ENCODE results near the gene ZBTB9. TPM values are rescaled to one million over a fixed set of nuclear protein-coding genes. Genes with fewer than 3 reads are reported as not detected.

Gene ZBTB9
- total RNA-seq, 1 donor from 2014 or later, result 5.8 TPM

GRCh38 chr6:33433001-33433543, 21.3 kb upstream of the ZBTB9 start:
- DNase-seq (ENCODE audit: low read depth in 2 of 2), result no peak

DNA sequence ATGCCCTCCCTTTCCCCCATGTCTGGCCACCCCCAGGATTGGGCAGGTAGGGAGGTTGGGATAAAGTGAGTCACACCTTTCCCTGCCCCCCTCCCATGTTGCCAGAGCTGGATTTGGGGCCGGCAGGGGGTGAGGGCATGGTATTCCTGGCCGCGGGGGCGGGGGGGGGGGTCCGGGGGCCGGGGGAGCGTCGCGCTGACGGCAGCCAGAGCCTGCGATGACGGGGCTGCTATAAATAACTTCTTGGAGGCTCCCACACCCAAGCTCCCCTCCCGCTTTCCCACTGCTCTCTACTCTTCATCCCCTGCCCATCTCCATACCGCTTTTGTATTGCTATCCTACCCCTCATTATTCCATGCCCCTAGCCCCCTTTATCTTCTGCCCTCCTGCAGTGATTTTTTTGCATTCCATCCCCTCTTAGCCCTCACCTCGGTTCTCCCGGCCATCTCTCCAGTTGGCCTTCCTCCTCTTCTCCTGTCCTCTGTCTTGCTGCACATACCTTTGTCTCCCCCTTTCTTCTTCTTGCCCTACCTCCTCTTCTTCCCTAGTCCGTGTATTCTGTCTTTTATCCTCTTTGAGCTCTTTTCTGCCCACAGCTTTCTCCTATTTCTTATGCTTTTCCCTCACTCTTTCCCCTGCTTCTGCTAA, 20.7 kb upstream of the ZBTB9 start:
- DNase-seq (ENCODE audit: low read depth in 2 of 2), result no peak

GRCh38 chr6:33434961-33435360, 19.4 kb upstream of the ZBTB9 start:
- DNase-seq (ENCODE audit: low read depth in 2 of 2), result no peak

- DNase-seq (ENCODE audit: low read depth in 2 of 2), result no peak
Measured at GRCh38 chr6:33437666-33438065, 16.7 kb upstream of the ZBTB9 start.

DNA sequence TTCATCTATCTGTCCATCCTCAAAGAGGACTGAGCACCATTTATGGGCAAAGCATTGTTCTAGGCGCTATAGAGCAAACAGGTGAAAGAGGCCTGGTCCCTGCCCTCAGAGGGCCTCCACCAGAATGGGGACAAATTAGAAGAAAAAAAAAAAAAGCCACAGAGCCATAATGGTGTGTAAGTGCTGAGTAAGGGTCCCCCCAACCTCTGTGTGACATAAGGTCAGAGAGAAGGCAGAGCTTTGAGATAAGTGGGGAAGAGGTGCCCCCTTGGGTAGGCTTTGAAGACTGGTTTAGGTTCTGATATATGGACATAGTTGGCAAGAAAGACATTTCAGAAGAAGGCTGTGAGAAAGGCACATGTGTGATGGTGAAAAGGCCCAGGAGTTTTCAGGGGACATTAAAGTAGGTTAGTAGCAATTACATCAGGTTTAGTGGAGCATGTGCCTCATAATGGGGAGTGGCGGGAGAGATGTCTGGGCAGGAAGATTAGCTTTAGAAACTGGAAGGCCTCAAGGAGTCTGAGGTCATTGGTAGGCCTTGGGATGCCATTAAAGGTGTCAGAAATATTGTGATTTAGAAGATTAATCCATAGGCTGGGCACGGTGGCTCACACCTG, 15.3 kb upstream of the ZBTB9 start:
- no peak for DNase-seq (ENCODE audit: low read depth in 2 of 2)

DNA sequence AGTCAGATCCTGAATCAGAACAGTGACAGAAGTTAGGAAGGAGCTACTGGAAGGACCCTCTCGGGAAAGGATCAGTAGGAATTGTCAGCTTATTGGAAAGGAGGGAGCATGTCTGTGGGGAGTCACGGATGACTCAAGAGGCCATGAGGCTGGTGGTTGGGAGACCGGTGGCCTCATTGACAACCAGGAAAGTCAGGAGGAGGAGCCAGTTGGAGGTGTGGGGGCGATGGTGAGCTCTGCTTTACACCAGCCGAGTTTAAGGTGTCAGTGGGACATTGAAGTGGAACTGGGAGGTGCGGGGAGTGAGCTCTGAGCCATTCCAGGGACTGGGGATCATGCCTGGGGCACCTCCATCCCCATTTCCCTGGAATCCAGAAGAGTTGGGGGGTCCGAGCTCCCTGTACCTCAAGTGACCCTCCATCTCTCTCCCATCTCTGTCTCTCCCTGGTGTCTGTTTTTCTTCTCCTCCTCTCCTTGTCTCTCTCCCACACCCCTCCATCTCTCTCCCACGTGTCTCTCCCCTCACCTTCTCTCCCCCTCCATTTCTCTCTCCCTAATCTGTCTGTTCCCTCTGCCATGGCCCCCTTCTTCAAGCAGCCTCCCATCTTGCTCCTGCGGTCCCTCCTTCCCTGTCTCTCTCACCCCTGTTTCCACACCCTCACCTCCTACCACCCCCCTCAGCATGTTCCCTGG, 14.3 kb upstream of the ZBTB9 start:
- DNase-seq (ENCODE audit: low read depth in 2 of 2), result no peak

DNA sequence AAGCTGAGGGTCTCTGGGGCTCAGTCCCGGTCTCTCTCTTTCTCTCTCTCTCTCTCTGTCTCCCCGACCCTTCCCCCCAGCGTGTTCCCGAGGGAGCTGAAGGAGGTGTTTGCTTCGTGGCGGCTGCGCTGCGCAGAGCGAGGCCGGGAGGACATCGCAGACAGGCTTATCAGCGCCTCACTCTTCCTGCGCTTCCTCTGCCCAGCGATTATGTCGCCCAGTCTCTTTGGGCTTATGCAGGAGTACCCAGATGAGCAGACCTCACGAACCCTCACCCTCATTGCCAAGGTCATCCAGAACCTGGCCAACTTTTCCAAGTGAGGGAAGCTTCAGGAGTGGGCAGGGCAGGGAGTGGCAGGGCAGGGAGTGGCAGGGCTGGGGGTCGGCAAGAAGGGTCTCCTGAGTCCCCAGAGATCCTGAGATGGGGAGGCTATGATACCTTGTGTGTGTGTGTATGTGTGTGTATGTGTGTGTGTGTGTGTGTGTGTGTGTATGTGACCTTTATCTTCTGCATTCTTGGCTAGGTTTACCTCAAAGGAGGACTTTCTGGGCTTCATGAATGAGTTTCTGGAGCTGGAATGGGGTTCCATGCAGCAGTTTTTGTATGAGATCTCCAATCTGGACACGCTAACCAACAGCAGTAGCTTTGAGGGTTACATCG, 13.6 kb upstream of the ZBTB9 start:
- DNase-seq (ENCODE audit: low read depth in 2 of 2), result no peak

DNA sequence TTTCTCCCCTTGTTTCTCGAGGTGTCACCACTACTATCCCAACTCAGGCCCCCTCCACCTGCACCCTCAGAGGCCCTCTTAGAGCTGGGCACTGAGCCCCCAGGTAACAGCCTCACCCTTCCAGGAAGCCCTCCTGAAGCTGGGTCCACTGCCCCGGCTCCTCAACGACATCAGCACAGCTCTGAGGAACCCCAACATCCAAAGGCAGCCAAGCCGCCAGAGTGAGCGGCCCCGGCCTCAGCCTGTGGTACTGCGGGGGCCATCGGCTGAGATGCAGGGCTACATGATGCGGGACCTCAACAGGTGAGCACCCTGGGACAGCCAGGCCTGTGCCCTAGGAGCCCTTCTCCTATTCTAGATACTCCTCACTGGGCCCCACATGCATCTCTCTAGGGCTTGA, 12.9 kb upstream of the ZBTB9 start:
- DNase-seq (ENCODE audit: low read depth in 2 of 2), result no peak

DNA sequence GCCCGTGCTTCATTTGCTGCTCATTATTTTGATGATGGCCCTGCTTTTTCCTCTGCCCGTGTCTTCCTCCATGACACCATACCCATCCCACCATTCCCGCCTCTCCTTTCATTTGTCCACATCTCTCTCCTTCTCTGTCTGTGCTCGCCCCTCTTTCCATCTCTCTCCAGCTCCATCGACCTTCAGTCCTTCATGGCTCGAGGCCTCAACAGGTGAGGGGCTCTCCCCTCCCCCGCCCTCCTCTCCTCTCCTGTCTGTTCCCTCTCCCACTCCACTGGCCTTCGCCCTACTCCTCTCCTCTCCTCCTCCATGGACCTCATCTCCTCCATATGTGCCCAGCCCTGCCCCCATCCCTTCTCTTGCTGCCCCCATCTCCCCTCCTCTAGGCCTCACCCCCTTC, 12.1 kb upstream of the ZBTB9 start:
- DNase-seq (ENCODE audit: low read depth in 2 of 2), result no peak

- DNase-seq (ENCODE audit: low read depth in 2 of 2), result no peak
Measured at GRCh38 chr6:33443025-33443424, 11.4 kb upstream of the ZBTB9 start.

DNA sequence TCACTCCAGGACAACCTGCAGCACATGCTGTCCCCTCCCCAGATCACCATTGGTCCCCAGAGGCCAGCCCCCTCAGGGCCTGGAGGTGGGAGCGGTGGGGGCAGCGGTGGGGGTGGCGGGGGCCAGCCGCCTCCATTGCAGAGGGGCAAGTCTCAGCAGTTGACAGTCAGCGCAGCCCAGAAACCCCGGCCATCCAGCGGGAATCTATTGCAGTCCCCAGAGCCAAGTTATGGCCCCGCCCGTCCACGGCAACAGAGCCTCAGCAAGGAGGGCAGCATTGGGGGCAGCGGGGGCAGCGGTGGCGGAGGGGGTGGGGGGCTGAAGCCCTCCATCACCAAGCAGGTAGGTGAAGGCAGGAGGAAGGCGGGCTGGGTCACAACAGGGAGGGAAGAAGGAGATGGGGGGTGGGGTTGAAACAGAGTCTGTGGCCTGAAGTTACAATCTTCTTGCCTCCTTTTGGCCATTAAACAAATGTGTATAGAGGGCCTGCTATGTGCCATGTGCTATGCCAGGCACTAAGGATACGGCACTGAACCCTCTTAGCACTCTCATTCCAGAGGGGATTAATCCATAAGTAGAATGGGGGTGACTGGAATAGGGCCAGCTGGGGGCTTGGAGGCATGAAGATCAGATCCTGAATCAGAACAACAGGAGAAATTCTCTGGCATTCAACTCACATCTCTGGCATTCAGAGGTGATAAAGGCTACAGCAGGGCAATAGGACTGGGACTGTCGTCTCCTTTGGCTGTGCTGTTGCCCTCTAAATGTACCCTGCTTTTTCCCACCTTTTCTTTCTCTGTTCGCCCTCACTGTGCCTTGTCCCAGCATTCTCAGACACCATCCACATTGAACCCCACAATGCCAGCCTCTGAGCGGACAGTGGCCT, 10.5 kb upstream of the ZBTB9 start:
- DNase-seq (ENCODE audit: low read depth in 2 of 2), result no peak

DNA sequence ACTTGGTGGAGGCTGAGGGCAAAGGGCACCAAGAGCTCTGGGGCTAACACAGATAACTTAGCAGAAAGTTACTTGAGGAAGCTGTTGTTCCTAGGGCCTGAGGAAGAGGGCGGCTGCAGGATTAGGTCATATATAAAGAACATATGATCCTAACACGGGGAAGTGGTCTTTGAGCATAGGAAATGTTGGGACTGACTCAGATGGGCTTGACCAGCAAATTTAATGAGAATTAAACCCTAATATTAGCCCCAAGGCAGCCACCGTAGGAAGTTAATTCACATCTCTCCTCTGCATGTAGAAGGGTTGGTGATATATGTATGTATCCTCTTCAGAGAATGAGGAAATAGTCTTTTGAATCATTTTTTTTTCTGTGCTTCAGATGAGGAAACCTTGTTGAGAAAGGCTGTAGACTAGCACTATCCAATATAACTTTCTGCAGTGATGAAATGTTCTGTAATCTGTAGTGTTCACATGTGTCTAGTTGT, 9.2 kb upstream of the ZBTB9 start:
- DNase-seq (ENCODE audit: low read depth in 2 of 2), result no peak

- no peak for DNase-seq (ENCODE audit: low read depth in 2 of 2)
Measured at GRCh38 chr6:33446356-33446755, 8.0 kb upstream of the ZBTB9 start.

DNA sequence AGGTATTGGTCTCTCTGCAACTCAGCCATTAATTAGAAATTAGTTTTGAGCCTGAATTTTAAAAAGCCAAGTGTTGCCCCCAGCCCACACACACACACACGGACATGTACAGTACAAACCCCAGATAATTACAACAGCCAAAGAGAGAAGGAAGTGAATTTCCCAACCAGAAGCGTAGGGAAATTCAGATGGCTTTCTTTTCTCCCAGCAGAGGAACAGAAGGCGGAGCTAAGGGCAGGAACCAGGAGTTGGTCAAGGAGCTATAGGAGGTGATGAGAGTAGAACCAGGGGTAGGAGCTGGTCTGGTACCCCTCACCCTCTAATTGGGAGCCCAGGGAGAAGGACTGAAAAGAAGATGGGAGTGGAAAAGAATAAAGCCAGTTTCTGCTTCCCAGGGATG, 3.9 kb upstream of the ZBTB9 start:
- no peak for DNase-seq (ENCODE audit: low read depth in 2 of 2)

- DNase-seq (ENCODE audit: low read depth in 2 of 2), result no peak
Measured at GRCh38 chr6:33451606-33452005, 2.8 kb upstream of the ZBTB9 start.

DNA sequence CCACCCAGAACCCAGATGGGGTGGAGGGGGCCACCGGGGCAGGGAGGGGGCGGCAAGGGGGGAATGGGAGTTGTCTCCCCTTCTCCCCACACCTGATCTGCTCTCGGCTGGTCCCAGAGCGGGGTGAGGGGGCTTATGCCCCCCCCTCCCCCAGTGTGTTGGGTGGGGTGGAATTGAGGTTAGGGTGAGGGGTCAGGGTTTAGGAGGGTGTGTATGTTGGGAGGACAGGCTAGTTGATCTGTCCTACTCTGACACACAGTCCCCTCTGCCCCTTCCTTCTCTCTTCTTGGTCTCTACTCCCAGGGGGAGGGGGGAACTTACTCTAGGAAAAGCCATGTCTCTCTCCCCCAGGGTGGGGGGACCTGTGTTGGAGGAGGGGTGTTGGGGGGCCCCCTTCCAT, 1.9 kb upstream of the ZBTB9 start:
- DNase-seq (ENCODE audit: low read depth in 2 of 2), result no peak

DNA sequence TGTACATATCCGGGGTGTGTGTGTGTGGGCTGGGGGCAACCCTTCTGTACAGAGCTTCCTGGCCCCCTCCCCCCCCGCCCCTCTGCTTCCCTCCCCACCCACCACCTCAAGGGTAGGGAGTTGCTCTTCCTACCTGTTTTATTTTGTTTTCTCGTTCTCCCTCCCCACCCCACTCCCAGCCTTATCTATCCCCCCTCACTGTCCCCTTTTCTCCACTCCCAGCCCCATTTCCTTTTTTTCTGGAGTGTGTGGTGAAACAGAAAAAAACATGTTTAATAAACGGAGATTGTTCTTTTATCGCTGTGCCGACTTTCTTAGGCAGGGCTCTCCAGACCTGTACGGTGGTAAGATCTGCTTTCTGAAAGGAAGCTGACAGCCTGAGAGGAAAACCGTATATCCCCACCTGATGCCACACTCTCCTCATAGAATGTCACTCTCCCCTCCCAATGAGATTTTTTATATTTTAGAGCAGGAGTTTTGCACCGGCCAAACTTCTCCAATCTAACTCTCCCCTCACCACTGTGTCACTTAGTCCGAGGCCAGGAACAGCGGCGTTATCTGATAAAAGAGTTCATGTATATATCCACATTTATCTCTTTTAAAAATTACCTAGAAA, 875 bp upstream of the ZBTB9 start:
- DNase-seq (ENCODE audit: low read depth in 2 of 2), result no peak

GRCh38 chr6:33455051-33455450, 675 bp downstream of the ZBTB9 start:
- no peak for DNase-seq (ENCODE audit: low read depth in 2 of 2)

DNA sequence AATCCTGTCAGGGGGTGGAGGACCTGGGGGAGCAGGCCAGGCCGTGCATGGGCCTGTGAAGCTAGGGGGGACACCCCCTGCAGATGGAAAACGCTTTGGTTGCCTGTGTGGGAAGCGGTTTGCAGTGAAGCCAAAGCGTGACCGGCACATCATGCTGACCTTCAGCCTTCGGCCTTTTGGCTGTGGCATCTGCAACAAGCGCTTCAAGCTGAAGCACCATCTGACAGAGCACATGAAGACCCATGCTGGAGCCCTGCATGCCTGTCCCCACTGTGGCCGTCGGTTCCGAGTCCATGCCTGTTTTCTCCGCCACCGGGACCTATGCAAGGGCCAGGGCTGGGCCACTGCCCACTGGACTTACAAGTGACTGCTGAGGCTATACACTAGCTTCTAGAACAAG, 1.8 kb downstream of the ZBTB9 start:
- DNase-seq (ENCODE audit: low read depth in 2 of 2), result no peak

- DNase-seq (ENCODE audit: low read depth in 2 of 2), result no peak
Measured at GRCh38 chr6:33458676-33459075, 4.3 kb downstream of the ZBTB9 start.

DNA sequence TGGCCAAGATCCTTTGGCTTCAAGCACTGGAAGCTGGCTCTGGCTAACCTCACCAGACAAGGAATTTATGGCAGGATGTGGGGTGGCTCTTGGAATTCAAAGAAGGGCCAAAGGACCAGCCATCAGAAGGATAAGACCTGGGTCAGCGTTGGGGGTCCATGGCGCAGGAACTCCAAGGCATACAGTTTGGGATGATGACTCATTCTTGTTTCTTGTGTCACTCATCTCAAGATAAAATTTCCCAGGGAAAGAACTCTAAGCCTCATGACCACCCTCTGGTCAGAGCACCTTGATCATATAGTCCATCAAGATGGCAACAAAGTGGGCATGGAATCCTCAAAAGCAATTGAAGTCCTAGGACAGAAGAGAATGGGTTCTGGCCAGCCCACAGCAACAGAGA, 4.8 kb downstream of the ZBTB9 start:
- no peak for DNase-seq (ENCODE audit: low read depth in 2 of 2)
